HepG2 (cell line): Measurements from ENCODE around the gene TM4SF4. TPM values are rescaled to one million over a fixed set of nuclear protein-coding genes. Genes with fewer than 3 reads are reported as not detected.

ENCODE experiments used
- GATA4 ChIP-seq: sonication (generic); IDR thresholded peaks from 2 replicates; pipeline ENCODE4 v1.6.1; 2016; ENCODE audit warnings: antibody characterized with exemption, low read depth, borderline replicate concordance
- PLRG1 ChIP-seq: fragments of 450-650 bp; conservative IDR thresholded peaks from 2 replicates; pipeline ENCODE4 v1.6.1; 2016
- polyA plus RNA-seq, 8 experiments: library from polyadenylated mRNA; depleted of rRNA in 3 of 8; stranded (reverse) in 7 of 8; unstranded in 1 of 8; fragments of >200 nt; fragmentation: Illumina TruSeq in 4 of 8; extraction: Trizol in 4 of 8; gene quantifications; 2 replicates each; pipeline versions ENCODE4 v1.2.1 to v1.2.3, GENCODE V29; 2011 to 2016; ENCODE audit warnings: low read depth in 4 of 8, missing spikeins in 1 of 8, mixed read lengths in 1 of 8; ENCODE audit not compliant: insufficient read depth in 1 of 8
- small RNA-seq, 3 experiments: library from RNA; depleted of rRNA; stranded (forward); fragments of <200 nt; gene quantifications; one replicate each; pipeline ENCODE3, GENCODE V24; 2012; ENCODE audit warnings: low read depth in 2 of 3, low replicate concordance in 1 of 3; ENCODE audit not compliant: insufficient read length in 3 of 3, insufficient read depth in 2 of 3
- total RNA-seq, 5 experiments: library from RNA; depleted of rRNA; stranded (reverse); fragments of >200 nt; fragmentation: Illumina TruSeq; extraction: Trizol; gene quantifications; 2 replicates each; pipeline ENCODE4 v1.2.3, GENCODE V29; 2016; ENCODE audit warnings: low read depth in 1 of 5

TM4SF4 gene
- total and polyA plus RNA-seq, 2 of the 13 experiments (the other 11 are each of a cell fraction or from before 2014, with no cell fraction given): 0.63 to 0.95 TPM

DNA sequence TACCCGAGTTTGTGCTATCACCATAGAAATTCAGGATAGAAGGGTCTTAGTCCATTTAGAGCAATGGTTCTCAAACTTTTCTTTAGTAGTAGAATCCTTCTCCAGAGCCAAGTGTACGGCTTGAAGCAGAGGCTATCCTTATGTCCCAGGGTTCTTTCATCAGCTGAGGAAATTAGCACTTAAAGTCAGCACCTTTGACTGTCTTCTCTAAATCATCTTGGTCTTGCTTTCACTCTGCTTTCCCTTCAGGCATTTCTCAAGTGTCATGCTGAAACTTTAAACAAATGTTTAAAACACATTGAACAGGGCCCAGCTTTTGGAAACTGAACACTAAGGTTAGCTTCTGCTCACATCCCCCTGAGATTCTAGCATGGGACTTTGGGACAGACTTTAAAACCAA, 78.2 kb downstream of the TM4SF4 start (continued):
- TF ChIP-seq PLRG1 (no peak), GATA4 (no peak)

Small RNA genes within 50 kb of the gene (small RNA-seq; reads per million reads assigned to genes)
- gene AC108751.2 (0 reads per million in 3 experiments), gene RNU6-1098P (0 reads per million in 3 experiments)

Other genes with a start within 250 kb of the TM4SF4 start
- gene TM4SF18, start 141.1 kb upstream of the TM4SF4 start, total RNA-seq (2016; rRNA removed; fragmentation: Illumina TruSeq; extraction: Trizol): not detected in 2 replicates
- 0.15 and 0.25 TPM in 2 replicates for gene TM4SF18, start 141.1 kb upstream of the TM4SF4 start, polyA plus RNA-seq (2011; rRNA removed)
- 226 and 431 TPM in 2 replicates for gene TM4SF1, start 97.0 kb upstream of the TM4SF4 start, total RNA-seq (2016; rRNA removed; fragmentation: Illumina TruSeq; extraction: Trizol)
- 1,198 and 1,359 TPM in 2 replicates for gene TM4SF1, start 97.0 kb upstream of the TM4SF4 start, polyA plus RNA-seq (2011; rRNA removed)
- gene WWTR1, start 183.3 kb downstream of the TM4SF4 start, total RNA-seq (2016; rRNA removed; fragmentation: Illumina TruSeq; extraction: Trizol): 19.7 and 27.0 TPM in 2 replicates
- gene WWTR1, start 183.3 kb downstream of the TM4SF4 start, polyA plus RNA-seq (2011; rRNA removed): 105 and 139 TPM in 2 replicates